ENCODE results near the gene SMIM3. TPM values are rescaled to one million over a fixed set of nuclear protein-coding genes. Genes with fewer than 3 reads are reported as not detected.

SMIM3 gene
- total and polyA plus RNA-seq, 2 of the 8 experiments (the other 6 are each of a cell fraction or from before 2014, with no cell fraction given): 10.4 to 15.7 TPM

DNA sequence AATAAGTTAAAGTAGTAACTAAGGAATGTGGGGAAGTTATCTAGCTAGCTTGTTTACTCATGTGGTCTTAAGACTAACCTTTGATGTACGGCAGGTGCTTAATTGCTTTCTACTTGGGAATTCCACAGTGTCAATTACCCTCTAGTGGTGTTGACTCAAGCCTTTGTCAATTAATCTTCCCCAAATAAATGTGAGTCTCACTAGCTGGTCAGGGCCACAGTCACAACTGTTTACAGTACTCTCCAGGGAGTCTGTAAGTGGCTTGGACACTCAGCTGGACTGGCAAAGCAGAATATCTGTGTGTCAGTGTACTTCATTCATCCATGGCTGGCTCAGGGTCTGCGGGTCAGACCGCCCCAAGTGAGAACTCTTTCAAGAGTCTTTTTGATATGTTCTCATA is 30.8 kb downstream of the SMIM3 start:
- no peak overlapping the region for H3K18ac ChIP-seq (ENCODE audit: extremely low read depth, low read length)
- no peak for DNase-seq (ENCODE audit: low read depth in 1 of 2, low spot score in 2 of 2)
- FAIRE-seq: peak; percentile 28
- H3K27ac ChIP-seq (ENCODE audit: low read depth, low read length): no peak overlapping the region
- no peaks in the 10 kb centered on the region for H4K20me1 ChIP-seq (replicated peaks in 1 of 2; ENCODE audit: control insufficient read depth in 1 of 2, insufficient read depth in 2 of 2, low read length in 2 of 2)
- no peak overlapping the region for H2BK15ac ChIP-seq (ENCODE audit: low read length)
- no peaks in the 10 kb centered on the region for H3K23me2 ChIP-seq (ENCODE audit: low read depth, low read length)
- WGBS, 2 experiments (ENCODE audit: extremely low coverage in 1 of 2, insufficient coverage in 1 of 2, insufficient read length in 1 of 2, insufficient replicate concordance in 2 of 2, low coverage in 1 of 2, low lambda C conversion rate in 2 of 2, missing lambda C conversion rate in 1 of 2): 89% methylated on average over 3 of the region's 3 CpGs; no CpG with 5 or more reads in 1 of the 2 experiments
- no peak overlapping the region for H2BK5ac ChIP-seq (ENCODE audit: low read depth, low read length)
- H3K14ac ChIP-seq (ENCODE audit: insufficient read length): no peak overlapping the region
- H2BK12ac ChIP-seq (ENCODE audit: low read depth, low read length): no peak overlapping the region
- no peak overlapping the region for H4K5ac ChIP-seq (ENCODE audit: insufficient read length, low read depth, low read length)
- no peaks in the 10 kb centered on the region for H3K36me3 ChIP-seq (ENCODE audit: control insufficient read depth in 2 of 4, insufficient read depth in 4 of 4, low read length in 3 of 4)
- no peak overlapping the region for H3K56ac ChIP-seq (replicated peaks; ENCODE audit: insufficient read length, low read depth, low read length)
- H3K23ac ChIP-seq (ENCODE audit: insufficient read length): no peak overlapping the region
- H2BK120ac ChIP-seq (replicated peaks; ENCODE audit: low read depth, low read length): no peak overlapping the region
- no peak overlapping the region for H3K4me3 ChIP-seq (ENCODE audit: extremely low read depth in 1 of 4, insufficient read depth in 2 of 4, low read depth in 3 of 4, low read length in 4 of 4)
- no peaks in the 10 kb centered on the region for H3K79me1 ChIP-seq (ENCODE audit: low read depth, low read length)
- H2AK5ac ChIP-seq (ENCODE audit: low read depth, low read length): no peak overlapping the region
- H2AFZ ChIP-seq (ENCODE audit: low read length): no peak overlapping the region
- no peak overlapping the region for H3K4ac ChIP-seq (replicated peaks; ENCODE audit: insufficient read length, low read depth, low read length)
- no peak overlapping the region for H3K9ac ChIP-seq (replicated peaks in 1 of 4; ENCODE audit: extremely low read depth in 1 of 4, low read depth in 3 of 4, low read length in 3 of 4)
- ChIA-PET POLR2A (ENCODE audit: partially characterized antibody) (no interaction called here), CTCF (ENCODE audit: partially characterized antibody) (interaction anchor here (1.0 to 3.6 kb wide), 3 partner anchors 8 to 110 kb away, joined by 3 to 24 read pairs (median 4); no protein-coding TSS in a partner anchor)
- H3K27me3 ChIP-seq (replicated peaks in 1 of 4; ENCODE audit: control insufficient read depth in 3 of 4, extremely low read depth in 1 of 4, insufficient read depth in 3 of 4, low read length in 3 of 4): no peaks in the 10 kb centered on the region
- H3K4me1 ChIP-seq (replicated peaks in 1 of 4; ENCODE audit: control insufficient read depth in 3 of 4, insufficient read depth in 4 of 4, low read length in 3 of 4): no peaks in the 10 kb centered on the region; a peak in 1 of 7 replicates
- no peak overlapping the region for H2BK20ac ChIP-seq (ENCODE audit: low read length)
- H3K9me3 ChIP-seq (ENCODE audit: insufficient read depth in 2 of 2, low read depth in 1 of 2, low read length in 1 of 2): no peaks in the 10 kb centered on the region; a peak in 1 of 4 replicates
- TF ChIP-seq CTBP2 (IDR thresholded peaks at IDR 0.05; ENCODE audit: borderline replicate concordance, insufficient read depth, insufficient read length, low read length): no peak
- no peak overlapping the region for H4K91ac ChIP-seq (replicated peaks; ENCODE audit: insufficient read length, low read length)
- no peak overlapping the region for H3K4me2 ChIP-seq (ENCODE audit: insufficient read depth in 1 of 2, low read depth in 2 of 2, low read length in 2 of 2)
- H4K8ac ChIP-seq (ENCODE audit: extremely low read depth, insufficient read depth, low read length): no peak overlapping the region
- no peaks in the 10 kb centered on the region for H3K79me2 ChIP-seq (ENCODE audit: control insufficient read depth in 1 of 2, insufficient read depth in 2 of 2, low read length in 2 of 2)
